Activated naive CD4-positive, alpha-beta T cell (primary cell): ENCODE data around the gene CAPN11.
A peak's percentile ranks its signal among the peaks of the same experiment; 100 is the strongest.

Source experiments
- DNase-seq, 4 experiments: peaks; one replicate each; lab custom pipeline; 2025; lab: John Stamatoyannopoulos, UW

The CAPN11 gene

DNA sequence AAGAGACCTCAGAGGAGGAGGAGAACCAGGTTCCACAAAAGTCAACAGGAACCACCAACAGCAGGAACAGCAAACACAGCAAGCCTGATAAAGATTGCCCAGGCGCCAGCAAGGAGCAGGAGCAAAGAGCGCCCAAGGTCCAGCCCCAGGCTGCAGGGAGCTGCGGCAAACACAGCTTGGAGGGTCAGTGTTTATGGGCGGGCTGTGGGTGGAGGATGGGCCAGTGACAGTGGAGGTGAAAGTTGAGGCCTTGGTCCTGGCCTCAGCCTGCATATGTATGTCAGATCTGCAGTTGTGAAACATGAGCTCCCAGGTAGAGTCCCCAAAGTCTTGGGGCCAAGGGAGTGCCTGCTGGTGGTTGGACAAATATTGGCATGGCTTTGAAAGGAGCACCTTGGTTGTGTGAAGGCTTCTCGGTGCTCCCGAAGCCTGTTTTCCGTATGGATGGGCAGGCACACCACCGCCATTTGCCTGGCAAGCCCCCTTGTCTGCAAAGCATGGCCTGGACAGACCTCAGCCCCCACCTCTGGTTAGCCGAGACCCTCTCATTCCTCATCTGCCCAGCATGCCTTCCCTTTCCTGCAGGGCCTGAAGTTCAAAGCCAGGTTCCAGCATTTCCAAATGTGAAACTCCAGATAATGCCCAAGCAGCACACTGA is 2.0 kb upstream of the CAPN11 start:
- DNase-seq, result no peak

GRCh38 chr6:44157152-44157521 is 1.5 kb upstream of the CAPN11 start:
- DNase-seq, result no peak

DNA sequence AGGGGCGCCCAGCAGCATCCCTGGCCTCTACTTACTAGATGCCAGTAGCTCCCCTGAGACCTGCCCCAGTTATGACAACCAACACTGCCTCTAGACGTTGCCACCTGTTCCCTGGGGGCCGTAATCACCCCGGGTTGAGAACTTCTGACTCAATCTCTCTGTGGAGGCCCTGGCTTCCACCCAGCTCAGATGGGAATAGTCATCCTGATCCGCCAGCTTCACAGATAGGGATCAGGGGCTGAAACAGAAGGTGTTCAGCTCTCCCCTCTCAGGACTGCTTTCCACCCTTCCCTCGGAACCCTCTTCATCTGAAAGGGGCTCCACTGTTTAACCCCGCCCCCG is 3.3 kb downstream of the CAPN11 start:
- no peak for DNase-seq

DNA sequence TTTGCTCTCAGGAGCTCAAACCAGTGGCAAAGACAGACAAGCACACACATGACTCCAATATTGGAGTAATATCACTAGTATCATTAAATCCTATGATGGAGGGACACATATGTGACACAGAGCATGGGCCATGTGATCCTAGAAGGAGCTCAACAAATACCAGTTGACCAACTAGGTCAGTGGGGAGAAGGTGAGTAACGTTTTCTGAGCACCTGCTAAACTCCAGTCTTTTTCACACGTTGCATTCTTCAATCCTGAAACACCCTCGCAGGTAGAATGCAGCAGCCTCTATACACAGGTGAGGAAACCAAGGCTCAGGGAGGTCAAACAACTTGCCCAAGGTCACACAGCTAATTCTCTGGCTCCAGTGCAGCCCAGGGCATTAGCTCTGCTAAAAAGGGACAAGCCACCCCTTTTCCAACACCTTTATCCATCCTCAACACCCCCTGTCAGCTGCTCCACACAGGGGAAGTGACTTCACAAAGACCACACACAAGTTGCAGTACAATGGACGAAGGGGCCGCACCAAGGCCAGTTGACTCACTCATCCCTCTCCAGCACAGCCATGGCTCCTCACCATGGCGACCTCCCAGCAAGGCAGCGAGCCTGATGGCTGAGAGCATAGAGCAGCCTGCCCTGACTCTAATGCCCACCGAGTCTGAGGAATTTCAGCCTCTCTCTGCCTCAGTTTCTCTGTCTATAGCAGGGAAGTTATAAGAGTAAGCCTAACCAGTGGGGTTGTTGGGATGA is 4.4 kb downstream of the CAPN11 start:
- DNase-seq, result no peak

GRCh38 chr6:44166116-44166515 is 7.5 kb downstream of the CAPN11 start:
- DNase-seq, result no peak

DNA sequence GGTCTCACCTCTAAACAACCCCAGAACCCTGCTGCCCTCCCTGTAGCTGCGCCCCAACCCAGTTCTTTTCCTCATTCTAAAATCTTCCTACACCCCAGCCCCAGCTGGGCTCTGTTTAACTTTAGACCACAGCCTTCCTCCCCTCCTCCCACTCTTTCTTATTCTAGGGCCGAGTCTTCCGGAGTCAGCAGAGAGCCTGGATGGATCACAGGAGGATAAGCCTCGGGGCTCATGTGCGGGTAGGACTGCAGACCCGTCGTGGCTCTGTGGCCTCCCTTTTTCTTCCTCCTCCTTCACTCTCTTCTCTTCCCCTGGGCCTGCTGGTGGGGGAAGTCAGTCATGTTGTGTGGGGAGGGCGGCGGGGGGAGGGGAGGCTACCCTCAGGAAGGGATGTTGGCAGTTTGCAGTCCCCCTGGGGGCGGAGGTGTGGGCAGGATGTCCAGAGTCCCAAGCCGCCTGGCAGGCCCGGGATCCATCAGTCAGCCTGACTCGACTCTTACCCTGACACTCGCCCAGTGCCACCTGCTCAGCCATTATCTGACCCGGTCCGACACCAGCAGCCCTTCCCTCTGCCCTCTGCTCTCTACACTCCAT is 8.1 kb downstream of the CAPN11 start:
- DNase-seq, result no peak

DNA sequence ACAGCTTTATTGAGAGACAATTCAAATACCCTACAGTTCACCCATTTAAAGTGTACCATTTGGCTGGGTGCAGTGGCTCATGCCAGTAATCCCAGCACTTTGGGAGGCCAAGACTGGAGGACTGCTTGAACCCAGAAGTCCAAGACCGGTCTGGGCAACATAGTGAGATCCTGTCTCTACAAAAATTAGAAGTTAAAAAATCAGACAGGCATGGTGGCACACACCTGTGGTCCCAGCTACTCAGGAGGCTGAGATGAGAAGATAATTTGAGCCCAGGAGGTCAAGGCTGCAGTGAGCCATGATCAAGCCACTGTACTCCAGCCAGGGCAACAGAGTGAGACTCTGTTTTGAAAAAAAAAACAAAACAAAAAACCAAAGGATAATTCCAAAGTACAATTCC is 8.9 kb downstream of the CAPN11 start:
- DNase-seq, result no peak

- no peak for DNase-seq
Measured at GRCh38 chr6:44169154-44169553, 10.5 kb downstream of the CAPN11 start.

GRCh38 chr6:44169886-44170570 is 11.4 kb downstream of the CAPN11 start:
- no peak for DNase-seq

GRCh38 chr6:44171899-44172546 is 13.4 kb downstream of the CAPN11 start:
- no peak for DNase-seq

- DNase-seq, result peak; percentile 47 to 69 (median 64)
Measured at GRCh38 chr6:44172731-44173500, 14.3 kb downstream of the CAPN11 start.

DNA sequence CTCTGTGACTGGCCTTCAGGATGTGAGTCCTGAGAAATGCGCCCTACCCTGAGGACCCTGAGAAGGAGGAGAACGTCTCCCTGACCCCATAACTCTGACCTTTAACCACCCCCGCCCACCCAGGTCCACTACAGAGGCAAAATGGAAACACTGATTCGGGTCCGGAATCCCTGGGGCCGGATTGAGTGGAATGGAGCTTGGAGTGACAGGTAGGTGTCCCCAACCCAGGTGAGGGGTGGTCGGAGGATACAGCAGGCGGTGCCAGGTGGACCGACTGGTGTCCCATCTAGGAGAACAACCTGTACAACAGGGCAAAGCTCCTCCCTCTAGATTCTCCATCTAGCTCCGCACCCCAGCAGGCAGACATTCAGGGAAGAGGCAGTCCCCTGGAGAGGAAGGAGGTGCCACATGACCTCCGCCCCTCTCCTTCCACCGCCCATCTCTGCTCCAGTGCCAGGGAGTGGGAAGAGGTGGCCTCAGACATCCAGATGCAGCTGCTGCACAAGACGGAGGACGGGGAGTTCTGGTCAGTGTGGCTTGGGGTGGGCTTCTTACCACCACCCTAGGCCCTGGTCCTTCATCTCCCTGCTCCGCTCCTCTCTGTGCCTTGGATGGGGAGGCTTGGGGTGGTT is 17.6 kb downstream of the CAPN11 start:
- DNase-seq, result no peak

- no peak for DNase-seq
Measured at GRCh38 chr6:44176762-44177509, 18.3 kb downstream of the CAPN11 start.

- DNase-seq, result no peak
Measured at GRCh38 chr6:44177691-44178423, 19.2 kb downstream of the CAPN11 start.

- DNase-seq, result no peak
Measured at GRCh38 chr6:44178424-44179071, 19.9 kb downstream of the CAPN11 start.

DNA sequence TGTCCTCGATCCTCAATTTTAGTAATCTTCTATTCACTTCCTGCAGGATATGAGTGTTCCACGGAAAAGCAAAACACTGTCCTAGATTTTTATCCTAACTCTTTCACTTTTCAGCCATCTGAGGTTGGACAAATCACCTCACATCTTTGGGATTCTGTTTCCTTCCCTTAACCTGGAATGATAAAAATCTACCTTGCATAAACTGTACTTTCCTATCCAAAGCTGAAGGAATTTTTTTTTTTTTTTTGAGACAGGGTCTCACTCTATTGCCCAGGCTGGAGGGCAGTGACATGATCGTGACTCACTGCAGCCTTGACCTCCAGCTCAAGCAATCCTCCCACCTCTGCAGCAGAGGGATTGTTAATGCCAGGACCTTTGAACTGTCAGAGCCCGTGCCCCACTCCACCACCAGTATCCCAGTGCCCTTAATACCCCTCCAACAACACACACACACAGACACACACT is 20.5 kb downstream of the CAPN11 start:
- no peak for DNase-seq

DNA sequence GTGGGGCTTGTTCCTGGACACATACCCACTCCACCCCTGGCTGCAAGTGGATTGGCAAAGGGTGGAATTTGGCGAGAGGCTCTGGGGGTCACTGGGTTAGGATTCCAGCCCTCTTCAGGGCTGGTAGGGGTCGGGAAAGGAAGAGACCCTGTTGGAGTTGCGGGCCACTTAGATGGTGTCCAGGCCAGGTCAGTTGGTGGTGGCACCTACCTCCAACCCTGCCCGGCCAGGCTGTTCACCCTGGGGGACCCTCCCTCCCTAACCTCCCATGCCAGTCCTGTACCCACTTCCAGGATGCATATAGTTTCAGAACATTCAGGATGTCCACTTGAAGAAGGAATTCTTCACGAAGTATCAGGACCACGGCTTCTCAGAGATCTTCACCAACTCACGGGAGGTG is 21.0 kb downstream of the CAPN11 start:
- no peak for DNase-seq

- no peak for DNase-seq
Measured at GRCh38 chr6:44180406-44180805, 21.8 kb downstream of the CAPN11 start.

GRCh38 chr6:44180886-44181285 is 22.3 kb downstream of the CAPN11 start:
- no peak for DNase-seq
